Measurements from ENCODE around the gene NF1. TPM values are rescaled to one million over a fixed set of nuclear protein-coding genes. Genes with fewer than 3 reads are reported as not detected.
A peak's percentile ranks its signal among the peaks of the same experiment; 100 is the strongest.
"Not testable (repeated sequence)": the region's sequence is repeated elsewhere in the genome, so short reads cannot be mapped to it uniquely, and the experiment has no call there.

NF1 gene
- total RNA-seq: 38.9 TPM
- long read RNA-seq, partial matches to known transcripts: 0 of 7 reads
- long read RNA-seq, other reads (novel, unspliced or antisense): 7 of 7 reads

- ATAC-seq (ENCODE audit: poor library complexity) (peak; percentile 98), DNase-seq (peak; percentile 98)
- intact Hi-C loops (cut with DNase I): no loop called here
Observed at GRCh38 chr17:31094600-31095235, at the start of gene NF1. NF1 (plus strand) TSS chr17:31094977; CDS start chr17:31095310, 333 bp downstream.

GRCh38 chr17:31046856-31047425, 47.8 kb upstream of the NF1 start:
- DNase-seq; ATAC-seq (ENCODE audit: poor library complexity); intact Hi-C loops (cut with DNase I): not testable (repeated sequence)

- intact Hi-C loops (cut with DNase I): no loop called here
- no peak for ATAC-seq (ENCODE audit: poor library complexity)
Observed at GRCh38 chr17:31048142-31048541, 46.6 kb upstream of the NF1 start.

GRCh38 chr17:31048780-31049179, 46.0 kb upstream of the NF1 start:
- ATAC-seq (ENCODE audit: poor library complexity) (no peak), DNase-seq (no peak)
- intact Hi-C loops (cut with DNase I): no loop called here

More at GRCh38 chr17:31048142-31048541, 46.6 kb upstream of the NF1 start:
- DNase-seq: no peak

GRCh38 chr17:31050948-31051347, 43.8 kb upstream of the NF1 start:
- intact Hi-C loops (cut with DNase I): no loop called here
- DNase-seq (no peak), ATAC-seq (ENCODE audit: poor library complexity) (no peak)

- no peak for DNase-seq
- intact Hi-C loops (cut with DNase I): no loop called here
- ATAC-seq (ENCODE audit: poor library complexity): no peak
Observed at GRCh38 chr17:31051506-31051905, 43.3 kb upstream of the NF1 start.

GRCh38 chr17:31052187-31052889, 42.4 kb upstream of the NF1 start:
- ATAC-seq (ENCODE audit: poor library complexity) (peak; percentile 91), DNase-seq (peak; percentile 66)
- intact Hi-C loops (cut with DNase I): no loop called here

- intact Hi-C loops (cut with DNase I): no loop called here
- DNase-seq (no peak), ATAC-seq (ENCODE audit: poor library complexity) (no peak)
Observed at GRCh38 chr17:31053071-31053470, 41.7 kb upstream of the NF1 start.

GRCh38 chr17:31054761-31055160, 40.0 kb upstream of the NF1 start:
- intact Hi-C loops (cut with DNase I): no loop called here
- DNase-seq (no peak), ATAC-seq (ENCODE audit: poor library complexity) (no peak)

GRCh38 chr17:31058976-31059375, 35.8 kb upstream of the NF1 start:
- no peak for DNase-seq
- intact Hi-C loops (cut with DNase I): no loop called here

GRCh38 chr17:31060791-31061550, 33.8 kb upstream of the NF1 start:
- no peak for ATAC-seq (ENCODE audit: poor library complexity)
- DNase-seq: no peak
- intact Hi-C loops (cut with DNase I): no loop called here

More at GRCh38 chr17:31058976-31059375, 35.8 kb upstream of the NF1 start:
- ATAC-seq (ENCODE audit: poor library complexity): no peak

- DNase-seq (no peak), ATAC-seq (ENCODE audit: poor library complexity) (no peak)
- intact Hi-C loops (cut with DNase I): no loop called here
Observed at GRCh38 chr17:31061678-31062077, 33.1 kb upstream of the NF1 start.

GRCh38 chr17:31062346-31062745, 32.4 kb upstream of the NF1 start:
- DNase-seq (no peak), ATAC-seq (ENCODE audit: poor library complexity) (no peak)
- intact Hi-C loops (cut with DNase I): no loop called here

GRCh38 chr17:31064707-31065106, 30.1 kb upstream of the NF1 start:
- DNase-seq: no peak
- intact Hi-C loops (cut with DNase I): no loop called here
- no peak for ATAC-seq (ENCODE audit: poor library complexity)

- intact Hi-C loops (cut with DNase I): no loop called here
- DNase-seq: no peak
- peak; percentile 55 for ATAC-seq (ENCODE audit: poor library complexity)
Observed at GRCh38 chr17:31067691-31068184, 27.0 kb upstream of the NF1 start.

GRCh38 chr17:31068291-31068690, 26.5 kb upstream of the NF1 start:
- intact Hi-C loops (cut with DNase I): no loop called here
- peak; percentile 55 for DNase-seq
- no peak for ATAC-seq (ENCODE audit: poor library complexity)

- no peak for DNase-seq
- intact Hi-C loops (cut with DNase I): no loop called here
- no peak for ATAC-seq (ENCODE audit: poor library complexity)
Observed at GRCh38 chr17:31072186-31072585, 22.6 kb upstream of the NF1 start.

GRCh38 chr17:31073411-31073810, 21.4 kb upstream of the NF1 start:
- intact Hi-C loops (cut with DNase I): no loop called here
- ATAC-seq (ENCODE audit: poor library complexity): no peak

More at GRCh38 chr17:31073411-31073810, 21.4 kb upstream of the NF1 start:
- DNase-seq: no peak
